Peyer's patch (tissue), 4 donors: ENCODE measurements around the gene ADGRG3.

ENCODE experiments used
- CTCF ChIP-seq, 6 experiments: fragments of 450-650 bp in 4 of 6; fragments of 200-600 bp in 2 of 6; sonication (generic) in 1 of 6; IDR thresholded peaks; one replicate each; pipeline ENCODE4 v1.5.1; 2017 to 2019; ENCODE audit warnings: antibody characterized with exemption in 6 of 6, mild to moderate bottlenecking in 3 of 6, moderate library complexity in 1 of 6
- POLR2A ChIP-seq, 2 donors: fragments of 450-650 bp; IDR thresholded peaks; one replicate each; pipeline ENCODE4 v1.5.1; 2017; ENCODE audit warnings: antibody characterized with exemption in 2 of 2, mild to moderate bottlenecking in 2 of 2, moderate library complexity in 2 of 2

GRCh38 chr16:57704905-57705852, 37.1 kb downstream of the ADGRG3 start:
- no peak for TF ChIP-seq CTCF (IDR thresholded peaks at IDR 0.05)
- TF ChIP-seq POLR2A (IDR thresholded peaks at IDR 0.05), result no peak
